ENCODE results near the gene SBF2. TPM values are rescaled to one million over a fixed set of nuclear protein-coding genes. Genes with fewer than 3 reads are reported as not detected.

Gene SBF2
- total and polyA plus RNA-seq, 9 of the 15 experiments (the other 6 are each of a cell fraction or from before 2014, with no cell fraction given), result 0.80 to 9.5 (median 5.0) TPM

DNA sequence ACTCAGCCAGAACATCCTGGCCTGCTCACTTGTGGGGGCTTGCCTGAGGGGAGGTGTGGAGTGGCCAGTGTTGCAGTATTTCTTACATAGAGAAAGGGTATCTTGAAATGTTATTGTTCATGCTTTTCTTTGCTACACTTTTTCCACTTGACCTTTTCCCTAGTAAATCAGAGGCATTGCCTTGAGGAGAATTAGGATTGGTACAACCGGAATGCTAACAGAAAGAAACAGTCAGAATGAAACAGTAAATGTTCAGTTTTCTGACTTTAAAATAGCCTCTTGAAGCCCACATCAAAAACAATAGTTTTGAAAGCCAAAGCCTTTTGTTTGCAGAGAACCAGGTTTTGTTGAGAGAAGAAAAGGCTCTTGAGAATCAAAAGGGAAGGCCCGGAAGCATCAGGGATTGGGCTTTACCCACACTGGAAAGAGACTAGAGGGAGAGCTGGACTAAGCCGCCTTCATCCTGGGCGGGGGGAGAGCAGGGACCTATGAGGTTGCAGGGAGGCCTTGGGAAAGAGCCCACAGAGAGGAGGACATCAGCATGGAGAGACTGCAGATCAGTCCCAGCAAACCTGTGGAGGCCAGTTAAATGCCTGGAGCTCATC, 23.2 kb upstream of the SBF2 start:
- no peaks in the 10 kb centered on the region for H3K4me1 ChIP-seq (replicated peaks in 1 of 2; ENCODE audit: control insufficient read depth in 2 of 2, insufficient read depth in 2 of 2, low read length in 2 of 2)
- ATAC-seq, result no peak
- no peak for FAIRE-seq
- no peak for DNase-seq (ENCODE audit: extremely low read depth in 1 of 4, low spot score in 3 of 4)
- no peak overlapping the region for H3K4me2 ChIP-seq (ENCODE audit: insufficient read depth, low read length)
- no peaks in the 10 kb centered on the region for H3K36me3 ChIP-seq (ENCODE audit: control insufficient read depth, insufficient read depth, low read length)
- in situ Hi-C loops (cut with MboI), result loop anchor here (10.0 to 25.0 kb wide), 2 partner anchors 455 to 552 kb away; no protein-coding TSS in a partner anchor
- no peak overlapping the region for H2AFZ ChIP-seq (ENCODE audit: low read depth, low read length)
- no peak overlapping the region for H3K9ac ChIP-seq (ENCODE audit: insufficient read depth in 1 of 2, low read depth in 2 of 2, low read length in 2 of 2)
- no peaks in the 10 kb centered on the region for H3K9me1 ChIP-seq (ENCODE audit: control insufficient read depth, insufficient read depth, low read length)
- H3K27me3 ChIP-seq (ENCODE audit: control insufficient read depth in 2 of 2, insufficient read depth in 2 of 2, low read length in 2 of 2), result peaks cover 0 to 4% of the 10 kb centered on the region in 2 experiments; a peak in 2 of 5 replicates
- 0% methylated on average over 4 of the region's 4 CpGs for WGBS (ENCODE audit: insufficient coverage, low coverage, missing lambda C conversion rate)
- no peak overlapping the region for H3K27ac ChIP-seq (ENCODE audit: extremely low read depth, low read depth, low read length)
- no TSS peak for BruUV-seq (replicated peaks)
- H4K20me1 ChIP-seq (replicated peaks; ENCODE audit: control insufficient read depth, insufficient read depth, low read length), result no peaks in the 10 kb centered on the region
- H3K79me2 ChIP-seq (ENCODE audit: control insufficient read depth, insufficient read depth, low read length), result no peaks in the 10 kb centered on the region
- no peaks in the 10 kb centered on the region for H3K9me3 ChIP-seq (replicated peaks; ENCODE audit: control insufficient read depth, insufficient read depth, low read depth, low read length)
- POLR2A ChIA-PET, result interaction anchor here (0.8 to 2.4 kb wide), 3 partner anchors 9 to 14 kb away, joined by 4 to 8 read pairs (median 4); no protein-coding TSS in a partner anchor
- intact Hi-C loops (cut with micrococcal nuclease), result loop anchor here (10.0 kb wide), 1 partner anchor 212 kb away; no protein-coding TSS in a partner anchor
- CTCF ChIA-PET (ENCODE audit: low intra/inter-chr PET ratio), result no interaction called here
- no peak overlapping the region for H3K4me3 ChIP-seq
- TF ChIP-seq ZNF24 (IDR thresholded peaks at IDR 0.05), result no peak
- TF ChIP-seq DMBX1 (CRISPR knock-in tag; IDR thresholded peaks at IDR 0.05; ENCODE audit: borderline replicate concordance), result no peak
- TF ChIP-seq ZNF431 (CRISPR knock-in tag; IDR thresholded peaks at IDR 0.05), result no peak
- no peak for TF ChIP-seq U2AF1 (optimal IDR thresholded peaks at IDR 0.05; ENCODE audit: low read depth, low read length)
- no peak for TF ChIP-seq ZFP30 (CRISPR knock-in tag; IDR thresholded peaks at IDR 0.05; ENCODE audit: borderline replicate concordance)
- TF ChIP-seq, protein P1, sequence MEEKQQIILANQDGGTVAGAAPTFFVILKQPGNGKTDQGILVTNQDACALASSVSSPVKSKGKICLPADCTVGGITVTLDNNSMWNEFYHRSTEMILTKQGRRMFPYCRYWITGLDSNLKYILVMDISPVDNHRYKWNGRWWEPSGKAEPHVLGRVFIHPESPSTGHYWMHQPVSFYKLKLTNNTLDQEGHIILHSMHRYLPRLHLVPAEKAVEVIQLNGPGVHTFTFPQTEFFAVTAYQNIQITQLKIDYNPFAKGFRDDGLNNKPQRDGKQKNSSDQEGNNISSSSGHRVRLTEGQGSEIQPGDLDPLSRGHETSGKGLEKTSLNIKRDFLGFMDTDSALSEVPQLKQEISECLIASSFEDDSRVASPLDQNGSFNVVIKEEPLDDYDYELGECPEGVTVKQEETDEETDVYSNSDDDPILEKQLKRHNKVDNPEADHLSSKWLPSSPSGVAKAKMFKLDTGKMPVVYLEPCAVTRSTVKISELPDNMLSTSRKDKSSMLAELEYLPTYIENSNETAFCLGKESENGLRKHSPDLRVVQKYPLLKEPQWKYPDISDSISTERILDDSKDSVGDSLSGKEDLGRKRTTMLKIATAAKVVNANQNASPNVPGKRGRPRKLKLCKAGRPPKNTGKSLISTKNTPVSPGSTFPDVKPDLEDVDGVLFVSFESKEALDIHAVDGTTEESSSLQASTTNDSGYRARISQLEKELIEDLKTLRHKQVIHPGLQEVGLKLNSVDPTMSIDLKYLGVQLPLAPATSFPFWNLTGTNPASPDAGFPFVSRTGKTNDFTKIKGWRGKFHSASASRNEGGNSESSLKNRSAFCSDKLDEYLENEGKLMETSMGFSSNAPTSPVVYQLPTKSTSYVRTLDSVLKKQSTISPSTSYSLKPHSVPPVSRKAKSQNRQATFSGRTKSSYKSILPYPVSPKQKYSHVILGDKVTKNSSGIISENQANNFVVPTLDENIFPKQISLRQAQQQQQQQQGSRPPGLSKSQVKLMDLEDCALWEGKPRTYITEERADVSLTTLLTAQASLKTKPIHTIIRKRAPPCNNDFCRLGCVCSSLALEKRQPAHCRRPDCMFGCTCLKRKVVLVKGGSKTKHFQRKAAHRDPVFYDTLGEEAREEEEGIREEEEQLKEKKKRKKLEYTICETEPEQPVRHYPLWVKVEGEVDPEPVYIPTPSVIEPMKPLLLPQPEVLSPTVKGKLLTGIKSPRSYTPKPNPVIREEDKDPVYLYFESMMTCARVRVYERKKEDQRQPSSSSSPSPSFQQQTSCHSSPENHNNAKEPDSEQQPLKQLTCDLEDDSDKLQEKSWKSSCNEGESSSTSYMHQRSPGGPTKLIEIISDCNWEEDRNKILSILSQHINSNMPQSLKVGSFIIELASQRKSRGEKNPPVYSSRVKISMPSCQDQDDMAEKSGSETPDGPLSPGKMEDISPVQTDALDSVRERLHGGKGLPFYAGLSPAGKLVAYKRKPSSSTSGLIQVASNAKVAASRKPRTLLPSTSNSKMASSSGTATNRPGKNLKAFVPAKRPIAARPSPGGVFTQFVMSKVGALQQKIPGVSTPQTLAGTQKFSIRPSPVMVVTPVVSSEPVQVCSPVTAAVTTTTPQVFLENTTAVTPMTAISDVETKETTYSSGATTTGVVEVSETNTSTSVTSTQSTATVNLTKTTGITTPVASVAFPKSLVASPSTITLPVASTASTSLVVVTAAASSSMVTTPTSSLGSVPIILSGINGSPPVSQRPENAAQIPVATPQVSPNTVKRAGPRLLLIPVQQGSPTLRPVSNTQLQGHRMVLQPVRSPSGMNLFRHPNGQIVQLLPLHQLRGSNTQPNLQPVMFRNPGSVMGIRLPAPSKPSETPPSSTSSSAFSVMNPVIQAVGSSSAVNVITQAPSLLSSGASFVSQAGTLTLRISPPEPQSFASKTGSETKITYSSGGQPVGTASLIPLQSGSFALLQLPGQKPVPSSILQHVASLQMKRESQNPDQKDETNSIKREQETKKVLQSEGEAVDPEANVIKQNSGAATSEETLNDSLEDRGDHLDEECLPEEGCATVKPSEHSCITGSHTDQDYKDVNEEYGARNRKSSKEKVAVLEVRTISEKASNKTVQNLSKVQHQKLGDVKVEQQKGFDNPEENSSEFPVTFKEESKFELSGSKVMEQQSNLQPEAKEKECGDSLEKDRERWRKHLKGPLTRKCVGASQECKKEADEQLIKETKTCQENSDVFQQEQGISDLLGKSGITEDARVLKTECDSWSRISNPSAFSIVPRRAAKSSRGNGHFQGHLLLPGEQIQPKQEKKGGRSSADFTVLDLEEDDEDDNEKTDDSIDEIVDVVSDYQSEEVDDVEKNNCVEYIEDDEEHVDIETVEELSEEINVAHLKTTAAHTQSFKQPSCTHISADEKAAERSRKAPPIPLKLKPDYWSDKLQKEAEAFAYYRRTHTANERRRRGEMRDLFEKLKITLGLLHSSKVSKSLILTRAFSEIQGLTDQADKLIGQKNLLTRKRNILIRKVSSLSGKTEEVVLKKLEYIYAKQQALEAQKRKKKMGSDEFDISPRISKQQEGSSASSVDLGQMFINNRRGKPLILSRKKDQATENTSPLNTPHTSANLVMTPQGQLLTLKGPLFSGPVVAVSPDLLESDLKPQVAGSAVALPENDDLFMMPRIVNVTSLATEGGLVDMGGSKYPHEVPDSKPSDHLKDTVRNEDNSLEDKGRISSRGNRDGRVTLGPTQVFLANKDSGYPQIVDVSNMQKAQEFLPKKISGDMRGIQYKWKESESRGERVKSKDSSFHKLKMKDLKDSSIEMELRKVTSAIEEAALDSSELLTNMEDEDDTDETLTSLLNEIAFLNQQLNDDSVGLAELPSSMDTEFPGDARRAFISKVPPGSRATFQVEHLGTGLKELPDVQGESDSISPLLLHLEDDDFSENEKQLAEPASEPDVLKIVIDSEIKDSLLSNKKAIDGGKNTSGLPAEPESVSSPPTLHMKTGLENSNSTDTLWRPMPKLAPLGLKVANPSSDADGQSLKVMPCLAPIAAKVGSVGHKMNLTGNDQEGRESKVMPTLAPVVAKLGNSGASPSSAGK (IDR thresholded peaks at IDR 0.05), result no peak
- TF ChIP-seq IRF2 (CRISPR knock-in tag; IDR thresholded peaks at IDR 0.05), result no peak
- TF ChIP-seq, protein P2, sequence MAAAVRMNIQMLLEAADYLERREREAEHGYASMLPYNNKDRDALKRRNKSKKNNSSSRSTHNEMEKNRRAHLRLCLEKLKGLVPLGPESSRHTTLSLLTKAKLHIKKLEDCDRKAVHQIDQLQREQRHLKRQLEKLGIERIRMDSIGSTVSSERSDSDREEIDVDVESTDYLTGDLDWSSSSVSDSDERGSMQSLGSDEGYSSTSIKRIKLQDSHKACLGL (CRISPR knock-in tag; IDR thresholded peaks at IDR 0.05; ENCODE audit: borderline replicate concordance, poor library complexity, severe bottlenecking), result no peak
